Skin epidermis (tissue), 12 donors: ENCODE data around the gene ANTXR1.

Experiments
- H3K27ac ChIP-seq, 21 experiments: fragments of 200-600 bp; sonication (generic) in 11 of 21; one replicate each; pipeline ENCODE4 v1.5.0; 2020; ENCODE audit warnings: mild to moderate bottlenecking in 3 of 21, inconsistent platforms in 2 of 21, moderate library complexity in 2 of 21
- H3K4me3 ChIP-seq, 7 experiments: fragments of 200-600 bp; sonication (generic) in 2 of 7; one replicate each; pipeline ENCODE4 v1.5.0; 2020; ENCODE audit warnings: inconsistent platforms in 2 of 7, mild to moderate bottlenecking in 2 of 7, moderate library complexity in 1 of 7

The ANTXR1 gene

GRCh38 chr2:69026691-69027459 is 13.9 kb downstream of the ANTXR1 start:
- Histone ChIP-seq H3K4me3 (no peak overlapping the region), H3K27ac (no peak overlapping the region)

DNA sequence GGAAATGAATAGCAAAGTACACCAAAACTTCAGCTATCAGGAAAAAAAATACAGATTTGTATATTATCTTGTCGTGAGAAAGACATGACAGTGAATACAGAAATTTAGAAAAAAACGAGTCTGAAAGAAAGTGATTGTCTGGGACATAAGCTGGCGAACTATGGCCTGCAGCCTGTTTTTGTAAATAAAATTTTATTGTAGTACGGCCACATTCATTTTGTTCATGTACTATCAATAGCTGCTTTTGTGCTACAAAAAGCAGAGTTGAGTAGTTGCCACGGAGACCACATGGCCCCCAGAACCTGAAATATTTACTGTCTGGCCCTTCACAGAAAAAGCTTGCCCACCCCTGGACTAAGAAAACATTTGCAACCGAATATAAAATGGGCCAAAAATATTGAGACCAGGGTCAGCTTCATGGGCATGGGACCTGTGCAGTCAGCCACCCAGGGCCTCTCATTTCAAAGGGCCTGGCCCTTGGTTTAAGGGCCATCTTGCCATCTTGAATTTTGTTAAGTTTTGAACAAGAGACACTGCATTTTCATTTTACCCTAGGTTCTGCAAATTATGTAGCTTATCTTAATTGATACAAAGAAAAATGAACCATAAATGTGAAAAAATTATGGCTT is 17.9 kb downstream of the ANTXR1 start:
- H3K27ac ChIP-seq: peak overlapping the region in 1 of 21 experiments; percentile 29
- no peak overlapping the region for H3K4me3 ChIP-seq

DNA sequence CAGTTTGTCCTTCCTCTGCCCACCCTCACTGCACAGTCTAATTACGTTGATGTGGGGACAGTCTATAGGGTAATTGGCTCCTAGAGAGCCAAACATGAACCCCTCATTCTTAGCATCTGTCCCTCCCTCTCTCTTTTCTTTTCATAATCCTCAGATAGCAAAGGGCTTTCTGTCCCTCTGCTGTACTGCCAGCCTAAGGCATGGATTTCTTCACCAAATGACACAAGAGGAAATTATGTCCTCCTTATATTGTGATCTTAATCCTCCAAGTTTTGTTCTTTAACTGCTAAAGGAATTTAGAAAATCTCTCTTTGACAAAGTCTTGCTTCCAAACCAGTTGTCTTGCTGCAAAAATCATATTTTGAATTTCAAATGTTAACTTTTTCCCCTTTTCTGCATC is 18.5 kb downstream of the ANTXR1 start:
- Histone ChIP-seq H3K4me3 (no peak overlapping the region), H3K27ac (peak overlapping the region in 2 of 21 experiments; percentile 1 to 29)

- Histone ChIP-seq H3K27ac (peak overlapping the region in 3 of 21 experiments; percentile 28 to 45 (median 43)), H3K4me3 (no peak overlapping the region)
These were observed 19.4 kb downstream of the ANTXR1 start for GRCh38 chr2:69032336-69032735.

- Histone ChIP-seq H3K4me3 (no peak overlapping the region), H3K27ac (peak overlapping the region in 9 of 21 experiments; percentile 1 to 74 (median 28))
These were observed 20.6 kb downstream of the ANTXR1 start for GRCh38 chr2:69033461-69034095.

DNA sequence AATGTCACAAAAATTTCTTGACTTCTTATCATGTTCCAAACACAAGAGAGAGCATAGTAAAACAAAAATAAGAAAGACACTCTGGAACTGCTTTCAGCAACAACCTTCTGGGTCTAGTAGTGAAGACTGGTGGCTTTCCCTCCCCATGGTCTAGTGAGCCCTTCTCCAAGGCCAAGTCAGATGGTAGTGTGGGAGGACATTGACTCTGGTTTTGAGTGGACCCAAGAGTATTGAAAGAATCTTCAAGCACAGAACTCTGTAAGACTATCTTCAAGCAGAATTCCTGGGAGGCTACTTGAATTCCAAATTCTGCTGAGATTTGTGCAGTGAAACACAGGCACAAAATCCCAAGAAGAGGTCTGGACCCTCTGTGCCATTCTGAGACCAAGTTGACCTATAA is 21.1 kb downstream of the ANTXR1 start:
- H3K27ac ChIP-seq: peak overlapping the region in 4 of 21 experiments; percentile 2 to 28 (median 12)
- H3K4me3 ChIP-seq: no peak overlapping the region

DNA sequence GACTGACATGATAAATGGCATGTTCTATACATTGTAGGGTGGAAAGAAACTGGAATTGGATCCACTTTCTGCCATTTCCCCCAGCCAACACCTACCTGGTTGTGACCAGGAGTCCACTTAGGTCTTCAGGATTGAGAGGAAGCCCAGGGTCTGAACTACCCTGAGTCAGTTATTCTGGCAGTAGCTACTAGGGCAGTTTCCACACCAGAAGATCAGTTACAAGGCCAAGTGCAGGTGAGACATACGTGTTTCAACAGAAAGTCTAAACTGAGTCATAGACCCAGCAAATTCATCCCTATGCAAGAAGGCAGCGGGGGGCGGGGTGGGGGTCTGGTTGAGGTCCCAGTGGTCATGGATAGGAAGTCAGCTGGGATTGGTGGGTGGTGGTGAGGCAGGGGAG is 21.9 kb downstream of the ANTXR1 start:
- Histone ChIP-seq H3K4me3 (no peak overlapping the region), H3K27ac (peak overlapping the region in 2 of 21 experiments; percentile 25 to 28)

- no peak overlapping the region for H3K4me3 ChIP-seq
- H3K27ac ChIP-seq: peak overlapping the region in 1 of 21 experiments; percentile 3
These were observed 23.9 kb downstream of the ANTXR1 start for GRCh38 chr2:69036926-69037325.

DNA sequence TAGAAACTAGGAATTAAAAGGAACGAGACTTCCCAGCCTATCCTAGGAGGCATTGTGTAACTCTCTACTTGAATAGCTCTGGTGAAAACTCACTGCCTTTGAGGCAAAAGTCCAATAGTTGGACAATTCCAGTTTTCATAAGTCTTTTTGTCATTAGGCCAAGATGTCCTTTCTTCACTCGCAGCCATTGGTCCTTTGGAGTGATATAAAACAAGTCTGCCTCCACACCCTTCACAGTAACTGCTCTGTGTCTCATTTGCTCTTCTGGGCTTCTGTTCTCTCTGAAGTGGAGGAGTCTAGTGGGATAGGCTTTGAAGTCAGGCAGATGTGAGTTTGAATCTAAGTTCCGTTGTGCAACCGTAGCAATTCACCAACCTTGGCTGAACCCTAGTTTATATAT is 28.2 kb downstream of the ANTXR1 start:
- H3K27ac ChIP-seq: peak overlapping the region in 1 of 21 experiments; percentile 17
- H3K4me3 ChIP-seq: no peak overlapping the region

- H3K27ac ChIP-seq: peak overlapping the region in 8 of 21 experiments; percentile 20 to 38 (median 32)
These were observed 30.9 kb downstream of the ANTXR1 start for GRCh38 chr2:69043736-69044400.

DNA sequence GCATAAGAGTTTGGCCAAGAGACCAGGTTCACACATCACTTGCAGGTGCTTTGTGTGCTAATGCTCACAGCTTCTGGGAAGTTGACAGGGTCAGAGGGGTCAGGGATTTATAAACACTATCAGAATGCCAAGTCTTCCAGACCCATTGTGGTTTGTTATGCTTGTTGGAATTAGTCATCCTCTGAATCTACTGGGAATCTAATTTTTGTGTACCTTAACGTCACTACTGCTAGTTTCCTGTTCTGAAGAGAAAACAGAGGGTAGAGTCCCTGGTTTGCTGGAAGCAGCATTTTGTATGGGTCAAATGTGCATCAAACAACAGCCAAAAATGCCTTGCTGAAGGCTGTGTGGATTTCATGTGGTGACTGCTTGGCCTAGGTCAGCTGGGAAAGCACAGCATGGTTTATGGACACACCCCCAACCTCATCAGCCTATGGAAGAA is 33.3 kb downstream of the ANTXR1 start:
- no peak overlapping the region for H3K4me3 ChIP-seq
- no peak overlapping the region for H3K27ac ChIP-seq

More at GRCh38 chr2:69043736-69044400, 30.9 kb downstream of the ANTXR1 start:
- H3K4me3 ChIP-seq: no peak overlapping the region

DNA sequence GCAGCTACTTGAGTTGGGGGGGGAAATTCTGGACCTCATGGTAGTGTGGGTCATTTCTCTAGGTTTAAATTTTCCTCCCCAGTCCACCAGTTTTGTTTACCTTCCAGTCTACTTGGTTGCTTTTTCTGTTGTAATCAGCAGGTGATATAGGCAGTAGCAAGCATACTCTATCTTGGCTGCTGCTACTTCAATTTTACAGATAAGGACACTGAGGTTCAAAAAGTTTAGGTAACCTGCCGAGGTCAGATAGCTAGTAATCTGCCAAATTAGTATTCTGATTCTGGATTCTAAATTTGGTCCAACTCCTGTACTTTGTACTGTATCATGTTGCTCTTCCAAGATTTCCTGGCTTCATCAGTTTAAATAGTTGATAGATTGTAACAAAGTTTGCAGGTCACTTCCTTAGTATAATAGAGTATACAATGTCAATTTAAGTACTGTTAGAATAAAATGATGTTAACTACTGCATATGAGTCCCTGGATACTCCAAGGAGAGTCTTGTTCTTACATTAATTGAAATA is 34.7 kb downstream of the ANTXR1 start:
- H3K4me3 ChIP-seq: no peak overlapping the region
- peak overlapping the region in 1 of 21 experiments; percentile 38 for H3K27ac ChIP-seq

GRCh38 chr2:69050802-69051201 is 37.8 kb downstream of the ANTXR1 start:
- Histone ChIP-seq H3K4me3 (no peak overlapping the region), H3K27ac (no peak overlapping the region)

GRCh38 chr2:69053416-69053965 is 40.5 kb downstream of the ANTXR1 start:
- Histone ChIP-seq H3K27ac (no peak overlapping the region), H3K4me3 (no peak overlapping the region)

- Histone ChIP-seq H3K4me3 (no peak overlapping the region), H3K27ac (peak overlapping the region in 1 of 21 experiments; percentile 42)
These were observed 41.5 kb downstream of the ANTXR1 start for GRCh38 chr2:69054431-69054830.

DNA sequence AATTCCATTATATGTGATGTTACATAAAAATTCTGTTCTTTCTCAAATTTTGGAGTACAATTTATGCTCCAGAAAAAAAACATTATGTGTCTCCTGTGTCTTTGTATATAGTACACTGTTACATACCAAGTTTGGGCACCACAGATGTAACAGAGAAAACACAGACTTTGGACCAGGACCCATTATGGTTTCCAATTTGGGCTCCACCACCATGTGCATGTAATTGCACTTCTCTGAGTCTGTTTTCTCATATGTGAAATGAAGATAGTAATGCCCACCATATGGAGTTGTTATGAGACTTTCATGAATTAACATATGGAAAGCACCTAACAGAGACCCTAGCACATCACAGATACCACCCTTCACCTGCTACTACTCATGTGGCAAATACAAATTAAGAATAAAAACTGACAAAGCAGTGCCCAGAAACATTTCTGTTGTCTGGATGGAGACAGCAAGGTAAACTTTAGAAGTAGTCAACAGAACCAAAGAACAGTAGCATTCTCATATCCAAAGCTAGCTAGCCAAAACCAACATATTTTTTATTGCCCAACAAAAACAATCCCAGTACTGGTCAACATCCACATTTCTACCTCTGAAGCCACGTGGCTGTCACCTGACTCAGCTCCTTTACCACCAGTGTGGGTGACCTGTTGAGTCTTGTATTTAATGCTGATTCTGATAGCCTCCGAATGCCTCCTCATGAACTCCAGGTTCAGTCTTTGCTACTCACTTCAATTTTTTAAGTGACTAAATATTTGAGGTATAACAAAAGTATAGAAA is 42.9 kb downstream of the ANTXR1 start:
- Histone ChIP-seq H3K4me3 (no peak overlapping the region), H3K27ac (no peak overlapping the region)

DNA sequence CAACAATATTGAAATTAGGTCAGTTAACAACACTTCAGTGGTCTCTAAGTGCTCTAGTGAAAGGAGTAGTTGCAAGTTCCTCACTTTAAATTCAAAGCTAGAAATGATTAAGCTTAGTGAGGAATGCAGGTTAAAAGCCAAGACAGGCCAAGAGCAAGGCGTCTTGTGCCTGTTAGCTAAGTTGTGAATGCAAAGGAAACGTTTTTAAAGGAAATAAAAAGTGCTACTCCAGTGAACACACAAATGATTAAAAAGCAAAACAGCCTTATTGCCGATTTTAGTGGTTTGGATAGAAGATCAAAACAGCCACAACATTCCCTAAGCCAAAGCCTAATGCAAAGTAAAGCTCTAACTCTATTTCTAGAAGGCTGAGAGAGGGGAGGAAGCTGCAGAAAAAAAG is 44.7 kb downstream of the ANTXR1 start:
- Histone ChIP-seq H3K4me3 (no peak overlapping the region), H3K27ac (no peak overlapping the region)

- Histone ChIP-seq H3K27ac (no peak overlapping the region), H3K4me3 (no peak overlapping the region)
These were observed 46.8 kb downstream of the ANTXR1 start for GRCh38 chr2:69059731-69060290.
